Rectal smooth muscle tissue (tissue), 1 donor: ENCODE data around the gene VWA1.
A peak's percentile ranks its signal among the peaks of the same experiment; 100 is the strongest.

ENCODE experiments used
- H3K27ac ChIP-seq: one replicate; pipeline ENCODE4 v1.7.0; 2013; ENCODE audit warnings: low read depth, low read length, inconsistent platforms
- H3K27me3 ChIP-seq: one replicate; pipeline ENCODE4 v1.7.0; 2013; ENCODE audit warnings: low read length; ENCODE audit not compliant: control insufficient read depth, insufficient read depth
- H3K36me3 ChIP-seq: one replicate; pipeline ENCODE4 v1.7.0; 2013; ENCODE audit warnings: low read length; ENCODE audit not compliant: control insufficient read depth, insufficient read depth
- H3K4me1 ChIP-seq: one replicate; pipeline ENCODE4 v1.7.0; 2013; ENCODE audit warnings: low read length; ENCODE audit not compliant: control insufficient read depth, insufficient read depth
- H3K4me3 ChIP-seq: one replicate; pipeline ENCODE4 v1.7.0; 2013; ENCODE audit warnings: low read length
- H3K9ac ChIP-seq: one replicate; pipeline ENCODE4 v1.7.0; 2013; ENCODE audit warnings: low read length

Gene VWA1

DNA sequence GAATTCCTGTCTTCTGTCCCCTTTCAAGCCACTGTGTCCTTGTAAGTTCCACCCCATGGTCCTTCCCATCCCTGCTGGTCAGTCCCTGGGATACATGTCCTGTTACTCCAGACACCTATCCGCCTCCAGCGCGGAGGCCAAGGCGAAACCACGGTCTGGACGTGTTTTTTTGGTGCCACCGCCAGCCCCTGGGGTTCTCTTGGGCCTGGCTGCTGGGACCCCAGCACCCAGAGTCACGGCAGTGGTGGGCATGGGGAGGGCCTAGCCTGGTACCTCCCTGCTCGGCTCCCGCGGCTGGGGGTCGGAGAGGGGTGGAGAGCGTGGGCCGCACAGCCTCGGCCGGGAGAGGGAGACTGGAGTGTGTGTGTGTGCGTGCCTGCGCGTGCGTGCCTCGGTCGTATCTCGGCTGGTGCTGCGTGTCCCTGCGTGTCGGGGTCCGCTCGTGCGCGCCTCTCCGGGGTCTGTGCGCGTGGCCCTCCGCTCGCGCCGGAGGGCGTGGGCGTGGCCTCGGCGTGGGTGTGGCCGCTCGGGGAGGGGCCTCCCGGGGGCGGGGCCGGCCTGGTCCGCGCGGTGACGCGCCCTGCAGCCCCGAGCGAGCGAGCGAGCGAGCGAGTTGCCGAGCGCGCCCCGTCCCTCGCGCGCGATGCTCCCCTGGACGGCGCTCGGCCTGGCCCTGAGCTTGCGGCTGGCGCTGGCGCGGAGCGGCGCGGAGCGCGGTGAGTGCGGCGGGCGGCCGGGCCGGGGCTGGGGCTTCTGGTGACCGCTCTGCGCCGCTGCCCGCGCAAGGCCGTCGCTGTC lies at the start of gene VWA1:
VWA1 (plus strand) TSS at position 585 of the 798 bp plus-strand sequence; CDS start at position 644, 59 bp downstream.
- Histone ChIP-seq H3K4me1 (peaks cover 43% of the 10 kb centered on the region), H3K36me3 (no peaks in the 10 kb centered on the region), H3K27ac (peak within 1 kb of the TSS; percentile 98), H3K27me3 (no peaks in the 10 kb centered on the region), H3K9ac (peak within 1 kb of the TSS; percentile 45), H3K4me3 (peak within 1 kb of the TSS; percentile 68)

- Histone ChIP-seq H3K9ac (no peak overlapping the region), H3K27ac (no peak overlapping the region), H3K4me3 (no peak overlapping the region), H3K36me3 (peaks cover 36% of the 10 kb centered on the region), H3K27me3 (no peaks in the 10 kb centered on the region), H3K4me1 (no peaks in the 10 kb centered on the region)
Measured at GRCh38 chr1:1385931-1386330, 49.6 kb upstream of the VWA1 start.

DNA sequence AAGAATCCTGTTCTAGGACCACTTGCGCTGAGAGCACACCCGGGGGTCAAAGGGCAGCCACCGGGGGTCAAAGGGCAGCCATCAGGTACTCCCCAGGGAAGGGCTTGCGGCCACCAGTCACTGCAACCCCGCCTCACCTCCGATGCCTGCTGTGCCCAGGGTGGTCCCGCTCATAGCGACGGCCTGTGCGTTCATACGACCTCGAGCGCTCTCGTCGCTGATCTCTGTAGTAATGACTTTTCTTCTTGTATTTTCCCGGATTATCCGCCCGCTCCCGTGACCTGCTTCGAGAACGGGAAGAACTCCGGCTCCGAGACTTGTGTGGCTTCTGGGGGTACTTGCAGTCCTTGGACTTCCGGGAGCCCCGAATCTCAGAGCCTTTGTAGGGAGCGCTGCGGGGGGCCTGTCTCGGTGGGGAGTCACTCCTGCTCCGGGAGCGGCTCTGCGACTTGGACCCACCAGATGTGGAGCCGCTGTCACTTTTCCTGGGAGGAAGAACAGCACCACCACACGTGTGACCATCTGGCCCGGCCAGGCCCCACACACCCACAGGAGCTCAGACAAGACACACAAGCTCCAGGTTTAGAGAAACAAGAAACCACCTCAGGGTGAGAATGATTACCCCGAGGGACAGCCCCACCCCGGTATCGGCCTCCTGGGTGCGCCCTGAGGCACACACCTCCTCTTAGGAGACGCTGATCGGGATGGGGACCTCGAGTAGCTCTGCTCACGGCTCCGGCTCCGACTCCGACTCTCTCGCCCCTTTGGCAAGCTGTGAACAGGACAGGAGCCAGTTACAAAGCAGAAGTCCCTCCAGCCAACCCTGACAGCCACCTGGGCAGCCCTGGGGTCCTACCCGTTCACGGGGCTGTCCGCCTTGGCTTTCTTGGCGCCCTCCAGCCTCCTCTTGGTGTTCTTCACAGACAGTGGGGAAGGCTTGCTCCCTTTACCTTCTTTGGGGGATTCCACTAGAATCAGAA lies 48.1 kb upstream of the VWA1 start:
- H3K36me3 ChIP-seq = peaks cover 42% of the 10 kb centered on the region
- H3K4me3 ChIP-seq = no peak overlapping the region
- no peak overlapping the region for H3K9ac ChIP-seq

DNA sequence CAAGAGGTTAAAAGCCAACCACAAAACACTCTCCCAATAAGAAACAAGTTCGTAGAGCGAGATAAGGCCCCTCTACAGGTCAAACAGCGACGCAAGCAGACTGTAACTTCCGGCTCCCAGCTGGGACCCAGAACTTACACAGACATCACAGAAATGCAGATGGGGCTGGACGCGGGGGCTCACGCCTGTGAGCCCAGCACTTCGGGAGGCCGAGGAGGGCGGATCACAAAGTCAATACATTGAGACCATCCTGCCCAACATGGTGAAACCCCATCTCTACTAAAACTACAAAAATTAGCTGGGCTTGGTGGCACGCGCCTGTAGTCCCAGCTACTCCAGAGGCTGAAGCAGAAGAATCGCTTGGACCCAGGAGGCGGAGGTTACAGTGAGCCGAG lies 47.4 kb upstream of the VWA1 start:
- Histone ChIP-seq H3K27ac (no peak overlapping the region), H3K36me3 (peaks cover 48% of the 10 kb centered on the region), H3K4me3 (no peak overlapping the region), H3K9ac (no peak overlapping the region), H3K4me1 (no peaks in the 10 kb centered on the region), H3K27me3 (no peaks in the 10 kb centered on the region)

More for the DNA sequence above, 48.1 kb upstream of the VWA1 start:
- H3K27me3 ChIP-seq = no peaks in the 10 kb centered on the region
- no peaks in the 10 kb centered on the region for H3K4me1 ChIP-seq
- no peak overlapping the region for H3K27ac ChIP-seq

GRCh38 chr1:1390675-1391074 lies 44.8 kb upstream of the VWA1 start:
- H3K36me3 ChIP-seq = peaks cover 64% of the 10 kb centered on the region
- no peaks in the 10 kb centered on the region for H3K27me3 ChIP-seq
- H3K27ac ChIP-seq = no peak overlapping the region

DNA sequence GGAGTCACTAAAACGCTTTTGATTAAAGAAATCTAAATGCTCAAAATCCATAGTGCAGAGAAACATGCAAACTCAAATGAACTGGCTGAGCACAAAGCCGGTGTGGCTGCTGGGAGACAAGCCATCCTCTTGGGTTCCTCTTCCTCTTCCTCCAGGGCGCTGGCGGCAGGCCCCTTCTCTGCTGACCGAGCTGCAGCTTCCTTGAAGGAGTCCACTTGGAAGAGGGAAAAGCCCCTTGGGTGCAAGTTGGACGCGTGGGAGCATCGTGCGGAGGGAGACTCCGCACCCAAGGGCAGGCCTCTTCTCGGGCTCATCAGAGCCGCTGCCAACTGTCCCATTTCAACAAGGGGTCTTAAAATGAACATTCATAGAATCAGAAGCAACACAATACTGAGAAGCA lies 44.3 kb upstream of the VWA1 start:
- Histone ChIP-seq H3K36me3 (peaks cover 60% of the 10 kb centered on the region), H3K4me1 (no peaks in the 10 kb centered on the region), H3K4me3 (no peak overlapping the region), H3K27me3 (no peaks in the 10 kb centered on the region), H3K9ac (no peak overlapping the region), H3K27ac (no peak overlapping the region)

More at GRCh38 chr1:1390675-1391074, 44.8 kb upstream of the VWA1 start:
- no peak overlapping the region for H3K9ac ChIP-seq
- no peaks in the 10 kb centered on the region for H3K4me1 ChIP-seq
- no peak overlapping the region for H3K4me3 ChIP-seq

GRCh38 chr1:1393014-1393413 lies 42.5 kb upstream of the VWA1 start:
- Histone ChIP-seq H3K4me1 (peaks cover 2% of the 10 kb centered on the region), H3K9ac (no peak overlapping the region), H3K27ac (no peak overlapping the region), H3K27me3 (no peaks in the 10 kb centered on the region), H3K36me3 (peaks cover 52% of the 10 kb centered on the region), H3K4me3 (no peak overlapping the region)

- H3K27me3 ChIP-seq = no peaks in the 10 kb centered on the region
- H3K4me1 ChIP-seq = peaks cover 6% of the 10 kb centered on the region
- H3K36me3 ChIP-seq = peaks cover 49% of the 10 kb centered on the region
- H3K27ac ChIP-seq = no peak overlapping the region
- H3K9ac ChIP-seq = no peak overlapping the region
- no peak overlapping the region for H3K4me3 ChIP-seq
Measured at GRCh38 chr1:1393428-1393827, 42.1 kb upstream of the VWA1 start.

GRCh38 chr1:1394116-1394515 lies 41.4 kb upstream of the VWA1 start:
- Histone ChIP-seq H3K36me3 (peaks cover 48% of the 10 kb centered on the region), H3K4me1 (peaks cover 6% of the 10 kb centered on the region)

DNA sequence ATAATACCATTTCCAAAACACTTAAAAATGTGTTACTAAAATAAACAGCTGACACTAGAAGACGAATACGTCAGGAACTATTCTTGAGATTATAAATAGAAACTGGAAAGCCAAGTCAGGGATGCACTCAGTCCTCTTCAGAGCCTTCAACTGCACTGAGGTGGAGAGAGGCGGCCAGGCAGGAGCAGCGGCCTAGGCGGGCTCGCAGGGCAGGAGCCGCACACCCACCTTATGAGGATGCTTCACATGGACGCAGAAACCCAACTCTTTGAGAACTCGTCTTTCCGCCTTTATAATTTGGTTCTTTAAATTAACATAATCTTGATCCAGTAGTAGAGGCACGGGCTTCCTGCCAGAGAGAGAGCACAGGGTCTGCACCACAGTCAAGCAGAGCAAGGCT lies 40.3 kb upstream of the VWA1 start:
- Histone ChIP-seq H3K4me1 (peaks cover 11% of the 10 kb centered on the region), H3K27me3 (no peaks in the 10 kb centered on the region), H3K36me3 (peaks cover 40% of the 10 kb centered on the region), H3K4me3 (no peak overlapping the region), H3K27ac (no peak overlapping the region), H3K9ac (no peak overlapping the region)

More at GRCh38 chr1:1394116-1394515, 41.4 kb upstream of the VWA1 start:
- no peaks in the 10 kb centered on the region for H3K27me3 ChIP-seq
- no peak overlapping the region for H3K27ac ChIP-seq
- H3K4me3 ChIP-seq = no peak overlapping the region
- no peak overlapping the region for H3K9ac ChIP-seq

GRCh38 chr1:1397839-1398523 lies 37.5 kb upstream of the VWA1 start:
- H3K36me3 ChIP-seq = peaks cover 38% of the 10 kb centered on the region
- peak overlapping the region; percentile 93 for H3K4me3 ChIP-seq
- H3K27ac ChIP-seq = no peak overlapping the region
- H3K4me1 ChIP-seq = peaks cover 14% of the 10 kb centered on the region
- peak overlapping the region; percentile 49 for H3K9ac ChIP-seq
- no peaks in the 10 kb centered on the region for H3K27me3 ChIP-seq

- Histone ChIP-seq H3K27ac (peak overlapping the region; percentile 91), H3K36me3 (peaks cover 31% of the 10 kb centered on the region), H3K4me1 (peaks cover 14% of the 10 kb centered on the region)
Measured at GRCh38 chr1:1398677-1399186, 36.8 kb upstream of the VWA1 start.

More at GRCh38 chr1:1398677-1399186, 36.8 kb upstream of the VWA1 start:
- H3K9ac ChIP-seq = peak overlapping the region; percentile 89
- peak overlapping the region; percentile 93 for H3K4me3 ChIP-seq
- no peaks in the 10 kb centered on the region for H3K27me3 ChIP-seq
